Neural cell (in vitro differentiated cells): ENCODE results near the gene ATP2A1.

Source experiments
- EP300 ChIP-seq: fragments of 450-650 bp; conservative IDR thresholded peaks from 2 replicates; pipeline ENCODE4 v1.6.1; 2014; ENCODE audit warnings: antibody characterized with exemption, mild to moderate bottlenecking, moderate library complexity; ENCODE audit not compliant: poor library complexity, severe bottlenecking
- EZH2 ChIP-seq: fragments of 200-600, 300-800 bp; shearing (Covaris generic), sonication (generic); IDR thresholded peaks from 2 replicates; pipeline ENCODE4 v1.6.1; 2014; ENCODE audit warnings: antibody characterized with exemption, low read length, borderline replicate concordance, mild to moderate bottlenecking; ENCODE audit not compliant: insufficient read depth, poor library complexity, severe bottlenecking
- MXI1 ChIP-seq: fragments of 450-650 bp; conservative IDR thresholded peaks from 2 replicates; pipeline ENCODE4 v1.6.1; 2014; ENCODE audit warnings: antibody characterized with exemption, mild to moderate bottlenecking; ENCODE audit not compliant: poor library complexity, severe bottlenecking
- POLR2AphosphoS5 ChIP-seq: IDR thresholded peaks from 2 replicates; pipeline ENCODE4 v1.6.1; 2012
- RAD21 ChIP-seq: fragments of 450-650 bp; conservative IDR thresholded peaks from 2 replicates; pipeline ENCODE4 v1.6.1; 2014; ENCODE audit warnings: antibody characterized with exemption, mild to moderate bottlenecking, moderate library complexity
- SMC3 ChIP-seq: fragments of 450-650 bp; conservative IDR thresholded peaks from 2 replicates; pipeline ENCODE4 v1.6.1; 2014; ENCODE audit warnings: antibody characterized with exemption, mild to moderate bottlenecking, moderate library complexity; ENCODE audit not compliant: poor library complexity
- TAF1 ChIP-seq: IDR thresholded peaks from 2 replicates; pipeline ENCODE4 v1.6.1; 2012; ENCODE audit warnings: low read depth
- TF ChIP-seq, protein P1 (sequence below): fragments of 450-650 bp; IDR thresholded peaks from 2 replicates; pipeline ENCODE4 v1.5.1; 2014; ENCODE audit warnings: antibody characterized with exemption, mild to moderate bottlenecking, moderate library complexity; ENCODE audit not compliant: poor library complexity, severe bottlenecking
- TF ChIP-seq, protein P2 (sequence below): IDR thresholded peaks from 2 replicates; pipeline ENCODE4 v1.6.1; 2012; ENCODE audit warnings: borderline replicate concordance

DNA sequence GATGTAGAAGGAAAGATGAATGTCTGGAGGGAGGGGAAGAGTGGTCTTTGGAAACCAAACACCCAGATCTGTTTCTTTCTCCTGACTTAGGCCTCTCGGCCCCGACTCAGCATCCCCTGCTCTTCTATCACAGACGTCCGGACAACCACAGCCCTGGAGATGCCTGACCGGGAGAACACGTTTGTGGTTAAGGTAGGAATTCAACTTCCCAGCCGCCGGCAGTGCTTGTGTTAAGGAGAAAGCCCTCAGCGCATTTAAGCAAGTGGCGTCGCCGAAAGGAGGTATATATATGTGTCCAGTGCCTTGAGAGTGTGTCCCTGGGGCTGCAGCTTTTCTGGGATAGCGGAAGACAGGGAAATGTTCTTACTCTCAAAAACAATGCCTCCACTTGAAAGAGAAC, 11.0 kb upstream of the ATP2A1 start:
- TF ChIP-seq, protein P1, sequence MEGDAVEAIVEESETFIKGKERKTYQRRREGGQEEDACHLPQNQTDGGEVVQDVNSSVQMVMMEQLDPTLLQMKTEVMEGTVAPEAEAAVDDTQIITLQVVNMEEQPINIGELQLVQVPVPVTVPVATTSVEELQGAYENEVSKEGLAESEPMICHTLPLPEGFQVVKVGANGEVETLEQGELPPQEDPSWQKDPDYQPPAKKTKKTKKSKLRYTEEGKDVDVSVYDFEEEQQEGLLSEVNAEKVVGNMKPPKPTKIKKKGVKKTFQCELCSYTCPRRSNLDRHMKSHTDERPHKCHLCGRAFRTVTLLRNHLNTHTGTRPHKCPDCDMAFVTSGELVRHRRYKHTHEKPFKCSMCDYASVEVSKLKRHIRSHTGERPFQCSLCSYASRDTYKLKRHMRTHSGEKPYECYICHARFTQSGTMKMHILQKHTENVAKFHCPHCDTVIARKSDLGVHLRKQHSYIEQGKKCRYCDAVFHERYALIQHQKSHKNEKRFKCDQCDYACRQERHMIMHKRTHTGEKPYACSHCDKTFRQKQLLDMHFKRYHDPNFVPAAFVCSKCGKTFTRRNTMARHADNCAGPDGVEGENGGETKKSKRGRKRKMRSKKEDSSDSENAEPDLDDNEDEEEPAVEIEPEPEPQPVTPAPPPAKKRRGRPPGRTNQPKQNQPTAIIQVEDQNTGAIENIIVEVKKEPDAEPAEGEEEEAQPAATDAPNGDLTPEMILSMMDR: no peak
- TF ChIP-seq RAD21: no peak
- TF ChIP-seq POLR2AphosphoS5: no peak
- TF ChIP-seq EP300: no peak
- no peak for TF ChIP-seq EZH2
- no peak for TF ChIP-seq TAF1
- TF ChIP-seq, protein P2, sequence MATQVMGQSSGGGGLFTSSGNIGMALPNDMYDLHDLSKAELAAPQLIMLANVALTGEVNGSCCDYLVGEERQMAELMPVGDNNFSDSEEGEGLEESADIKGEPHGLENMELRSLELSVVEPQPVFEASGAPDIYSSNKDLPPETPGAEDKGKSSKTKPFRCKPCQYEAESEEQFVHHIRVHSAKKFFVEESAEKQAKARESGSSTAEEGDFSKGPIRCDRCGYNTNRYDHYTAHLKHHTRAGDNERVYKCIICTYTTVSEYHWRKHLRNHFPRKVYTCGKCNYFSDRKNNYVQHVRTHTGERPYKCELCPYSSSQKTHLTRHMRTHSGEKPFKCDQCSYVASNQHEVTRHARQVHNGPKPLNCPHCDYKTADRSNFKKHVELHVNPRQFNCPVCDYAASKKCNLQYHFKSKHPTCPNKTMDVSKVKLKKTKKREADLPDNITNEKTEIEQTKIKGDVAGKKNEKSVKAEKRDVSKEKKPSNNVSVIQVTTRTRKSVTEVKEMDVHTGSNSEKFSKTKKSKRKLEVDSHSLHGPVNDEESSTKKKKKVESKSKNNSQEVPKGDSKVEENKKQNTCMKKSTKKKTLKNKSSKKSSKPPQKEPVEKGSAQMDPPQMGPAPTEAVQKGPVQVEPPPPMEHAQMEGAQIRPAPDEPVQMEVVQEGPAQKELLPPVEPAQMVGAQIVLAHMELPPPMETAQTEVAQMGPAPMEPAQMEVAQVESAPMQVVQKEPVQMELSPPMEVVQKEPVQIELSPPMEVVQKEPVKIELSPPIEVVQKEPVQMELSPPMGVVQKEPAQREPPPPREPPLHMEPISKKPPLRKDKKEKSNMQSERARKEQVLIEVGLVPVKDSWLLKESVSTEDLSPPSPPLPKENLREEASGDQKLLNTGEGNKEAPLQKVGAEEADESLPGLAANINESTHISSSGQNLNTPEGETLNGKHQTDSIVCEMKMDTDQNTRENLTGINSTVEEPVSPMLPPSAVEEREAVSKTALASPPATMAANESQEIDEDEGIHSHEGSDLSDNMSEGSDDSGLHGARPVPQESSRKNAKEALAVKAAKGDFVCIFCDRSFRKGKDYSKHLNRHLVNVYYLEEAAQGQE: no peak
- TF ChIP-seq MXI1: no peak
- no peak for TF ChIP-seq SMC3
